Tongue (tissue), 2 donors: Measurements from ENCODE around the gene TELO2. TPM values are rescaled to one million over a fixed set of nuclear protein-coding genes. Genes with fewer than 3 reads are reported as not detected.

Experiments used
- DNase-seq: peaks from one replicate; pipeline ENCODE4 v3.0.0-alpha.2; 2015
- total RNA-seq: library from RNA; depleted of rRNA; stranded (reverse); fragments of >200 nt; gene quantifications from one replicate; pipeline ENCODE4 v1.2.3, GENCODE V29; 2014

The TELO2 gene
- total RNA-seq, 1 donor from 2014 or later, result 25.2 TPM

GRCh38 chr16:1556254-1556653, 63.1 kb downstream of the TELO2 start:
- no peak for DNase-seq

GRCh38 chr16:1557074-1557473, 63.9 kb downstream of the TELO2 start:
- DNase-seq, result no peak

GRCh38 chr16:1557576-1557975, 64.4 kb downstream of the TELO2 start:
- DNase-seq, result no peak

- DNase-seq, result no peak
Observed at GRCh38 chr16:1559446-1559975, 66.4 kb downstream of the TELO2 start.

Other genes with a start within 250 kb of the TELO2 start
- gene TPSD1, start 237.3 kb upstream of the TELO2 start, total RNA-seq, result 0.51 TPM
- gene UBE2I, start 183.7 kb upstream of the TELO2 start, total RNA-seq, result 50.9 TPM
- 2.4 TPM for gene BAIAP3, start 159.7 kb upstream of the TELO2 start, total RNA-seq
- gene TSR3, start 141.5 kb upstream of the TELO2 start, total RNA-seq, result 49.6 TPM
- gene GNPTG, start 141.4 kb upstream of the TELO2 start, total RNA-seq, result 31.7 TPM
- 11.5 TPM for gene UNKL, start 78.7 kb upstream of the TELO2 start, total RNA-seq
- 8.6 TPM for gene UQCC4, start 72.6 kb upstream of the TELO2 start, total RNA-seq
- gene PERCC1, start 62.3 kb upstream of the TELO2 start, total RNA-seq, result not detected
- gene CCDC154, start 48.8 kb upstream of the TELO2 start, total RNA-seq, result 0.51 TPM
- gene CLCN7, start 18.3 kb upstream of the TELO2 start, total RNA-seq, result 29.5 TPM
- gene PTX4, start 4.4 kb upstream of the TELO2 start, total RNA-seq, result 1.5 TPM
- gene TMEM204, start 40.3 kb downstream of the TELO2 start, total RNA-seq, result 19.3 TPM
- 22.7 TPM for gene IFT140, start 118.7 kb downstream of the TELO2 start, total RNA-seq
- gene CRAMP1, start 119.0 kb downstream of the TELO2 start, total RNA-seq, result 10.8 TPM
- gene JPT2, start 184.9 kb downstream of the TELO2 start, total RNA-seq, result 40.4 TPM
- 45.0 TPM for gene MAPK8IP3, start 212.8 kb downstream of the TELO2 start, total RNA-seq